ENCODE measurements around the gene TNFRSF4. TPM values are rescaled to one million over a fixed set of nuclear protein-coding genes. Genes with fewer than 3 reads are reported as not detected.

Gene TNFRSF4
- total RNA-seq, 1 donor from 2014 or later, result not detected

DNA sequence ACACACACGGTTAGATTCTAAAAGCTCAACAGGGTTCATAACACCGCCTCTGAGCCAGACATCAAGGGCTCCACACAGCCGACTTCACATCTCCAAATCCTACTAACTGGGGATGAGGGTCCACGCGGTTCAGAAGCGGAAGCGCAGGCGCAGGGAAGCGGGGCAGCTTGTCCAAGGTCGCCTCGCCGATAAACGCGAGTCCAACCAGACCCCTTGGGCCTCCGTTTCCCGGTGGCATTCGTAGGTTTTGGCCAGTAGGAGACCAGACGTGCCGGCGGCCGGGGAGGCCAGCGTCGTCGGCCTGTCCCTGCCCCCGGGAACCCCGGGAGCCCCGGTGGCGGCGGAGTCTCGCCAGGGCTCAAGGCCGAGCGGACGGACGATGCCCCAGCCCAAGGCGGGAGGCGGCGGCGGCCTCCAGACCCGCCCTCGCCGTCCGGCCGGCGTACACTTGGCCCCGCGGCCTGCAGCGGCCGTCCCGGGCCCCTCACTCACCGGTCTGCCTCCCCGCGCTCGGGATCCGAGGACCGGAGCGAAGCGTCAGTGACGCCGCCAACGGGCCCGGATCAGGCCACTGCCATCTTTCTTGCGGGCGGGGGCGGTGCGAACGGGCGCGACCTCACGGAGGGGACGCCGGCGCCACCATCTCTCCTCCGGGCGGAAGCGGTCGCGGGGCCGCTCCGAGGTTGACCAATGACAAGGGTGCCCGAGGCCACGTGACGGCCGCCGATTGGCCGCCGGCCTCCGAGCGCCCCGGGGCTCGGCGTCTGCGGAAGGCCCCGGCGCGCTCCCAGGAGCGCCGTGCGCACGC, 17.7 kb upstream of the TNFRSF4 start, which contains the start of gene SDF4:
SDF4 (minus strand) TSS at position 602 of the 808 bp plus-strand sequence. CDS start 3,229 bp downstream, outside the sequence.
- peaks cover 3% of the 10 kb centered on the region for H3K9me3 Mint-ChIP-seq
- peaks cover 49% of the 10 kb centered on the region for H3K79me2 ChIP-seq (ENCODE audit: low read depth)
- peaks cover 4% of the 10 kb centered on the region for H3K27me3 Mint-ChIP-seq (ENCODE audit: insufficient read depth, low read depth)
- H3F3A ChIP-seq (ENCODE audit: low read depth), result peaks cover 9% of the 10 kb centered on the region
- no peaks in the 10 kb centered on the region for H3K36me3 ChIP-seq
- no peak within 1 kb of the TSS for H3K27ac ChIP-seq
- peak within 1 kb of the TSS; percentile 86 for H3K4me3 ChIP-seq
- peaks cover 29% of the 10 kb centered on the region for H4K20me1 ChIP-seq (ENCODE audit: low read depth)
- H3K4me1 ChIP-seq, result peaks cover 6% of the 10 kb centered on the region
- peak within 1 kb of the TSS; percentile 83 for H2AFZ ChIP-seq (replicated peaks)
- DNase-seq (ENCODE audit: low spot score), result peak; percentile 99
- peak within 1 kb of the TSS; percentile 89 for H3K9ac ChIP-seq
- H3K36me3 Mint-ChIP-seq, result peaks cover 16% of the 10 kb centered on the region
- peaks cover 27% of the 10 kb centered on the region for H3K4me1 Mint-ChIP-seq
- peak within 1 kb of the TSS; percentile 94 for H3K4me3 Mint-ChIP-seq
- peak within 1 kb of the TSS; percentile 78 for H3K27ac Mint-ChIP-seq
- H3K27me3 ChIP-seq, result no peaks in the 10 kb centered on the region
- H3K9me3 ChIP-seq (ENCODE audit: low read depth), result no peaks in the 10 kb centered on the region
- peak within 1 kb of the TSS; percentile 96 for H3K4me2 ChIP-seq
- TF ChIP-seq EZH2 (IDR thresholded peaks at IDR 0.05), result no peak
- TF ChIP-seq EZH2phosphoT487 (IDR thresholded peaks at IDR 0.05), result no peak
- TF ChIP-seq, protein P1, sequence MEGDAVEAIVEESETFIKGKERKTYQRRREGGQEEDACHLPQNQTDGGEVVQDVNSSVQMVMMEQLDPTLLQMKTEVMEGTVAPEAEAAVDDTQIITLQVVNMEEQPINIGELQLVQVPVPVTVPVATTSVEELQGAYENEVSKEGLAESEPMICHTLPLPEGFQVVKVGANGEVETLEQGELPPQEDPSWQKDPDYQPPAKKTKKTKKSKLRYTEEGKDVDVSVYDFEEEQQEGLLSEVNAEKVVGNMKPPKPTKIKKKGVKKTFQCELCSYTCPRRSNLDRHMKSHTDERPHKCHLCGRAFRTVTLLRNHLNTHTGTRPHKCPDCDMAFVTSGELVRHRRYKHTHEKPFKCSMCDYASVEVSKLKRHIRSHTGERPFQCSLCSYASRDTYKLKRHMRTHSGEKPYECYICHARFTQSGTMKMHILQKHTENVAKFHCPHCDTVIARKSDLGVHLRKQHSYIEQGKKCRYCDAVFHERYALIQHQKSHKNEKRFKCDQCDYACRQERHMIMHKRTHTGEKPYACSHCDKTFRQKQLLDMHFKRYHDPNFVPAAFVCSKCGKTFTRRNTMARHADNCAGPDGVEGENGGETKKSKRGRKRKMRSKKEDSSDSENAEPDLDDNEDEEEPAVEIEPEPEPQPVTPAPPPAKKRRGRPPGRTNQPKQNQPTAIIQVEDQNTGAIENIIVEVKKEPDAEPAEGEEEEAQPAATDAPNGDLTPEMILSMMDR (IDR thresholded peaks at IDR 0.05), result no peak

DNA sequence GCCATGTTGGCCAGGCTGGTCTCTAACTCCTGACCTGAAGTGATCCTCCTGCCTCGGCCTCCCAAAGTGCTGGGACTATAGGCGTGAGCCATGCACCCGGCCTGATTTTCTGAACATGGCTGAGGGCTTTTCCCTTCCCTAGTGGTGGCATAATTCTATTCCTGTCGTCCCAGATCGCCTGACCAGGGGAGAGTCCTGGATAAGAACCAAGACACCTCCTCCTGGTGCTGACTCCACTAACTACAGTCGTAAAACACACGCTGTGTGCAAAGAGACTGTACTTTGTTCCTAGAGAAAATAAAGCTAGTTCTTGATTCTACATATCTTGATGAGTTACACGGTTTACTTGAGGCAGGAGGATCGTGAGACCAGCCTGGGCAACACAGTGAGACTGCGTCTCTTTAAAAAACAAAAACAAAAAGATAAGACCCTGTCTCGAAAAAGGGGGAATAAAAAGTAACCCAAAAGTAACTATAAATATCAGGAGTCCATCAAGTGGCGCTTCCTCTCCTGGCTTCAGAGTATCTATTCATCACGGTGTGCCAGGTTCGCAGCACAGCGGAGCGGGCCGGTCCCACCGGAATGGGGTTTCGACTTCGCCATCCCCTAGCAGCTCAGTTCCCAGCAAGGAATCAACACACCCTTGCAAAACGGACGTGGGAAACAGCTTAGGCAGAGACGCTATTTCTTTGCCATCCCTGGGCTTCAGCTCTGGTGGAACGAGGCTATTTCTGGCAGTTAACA, 16.9 kb upstream of the TNFRSF4 start:
- Histone ChIP-seq H3K27me3 (no peaks in the 10 kb centered on the region), H3F3A (ENCODE audit: low read depth) (peaks cover 9% of the 10 kb centered on the region), H3K9ac (peak overlapping the region; percentile 89), H3K79me2 (ENCODE audit: low read depth) (peaks cover 51% of the 10 kb centered on the region), H3K36me3 (no peaks in the 10 kb centered on the region), H2AFZ (replicated peaks) (peak overlapping the region; percentile 83), H3K4me1 (peaks cover 6% of the 10 kb centered on the region), H3K9me3 (ENCODE audit: low read depth) (no peaks in the 10 kb centered on the region), H3K4me2 (peak overlapping the region; percentile 96), H3K4me3 (peak overlapping the region; percentile 86), H4K20me1 (ENCODE audit: low read depth) (peaks cover 22% of the 10 kb centered on the region), H3K27ac (no peak overlapping the region)
- TF ChIP-seq EZH2phosphoT487 (IDR thresholded peaks at IDR 0.05), result no peak
- TF ChIP-seq, protein P1 (IDR thresholded peaks at IDR 0.05), result peak; percentile 20
- Mint-ChIP-seq H3K36me3 (peaks cover 17% of the 10 kb centered on the region), H3K4me3 (peak overlapping the region; percentile 94), H3K9me3 (peaks cover 3% of the 10 kb centered on the region), H3K4me1 (peaks cover 27% of the 10 kb centered on the region), H3K27me3 (ENCODE audit: insufficient read depth, low read depth) (peaks cover 5% of the 10 kb centered on the region), H3K27ac (peak overlapping the region; percentile 78)
- no peak for DNase-seq (ENCODE audit: low spot score)

DNA sequence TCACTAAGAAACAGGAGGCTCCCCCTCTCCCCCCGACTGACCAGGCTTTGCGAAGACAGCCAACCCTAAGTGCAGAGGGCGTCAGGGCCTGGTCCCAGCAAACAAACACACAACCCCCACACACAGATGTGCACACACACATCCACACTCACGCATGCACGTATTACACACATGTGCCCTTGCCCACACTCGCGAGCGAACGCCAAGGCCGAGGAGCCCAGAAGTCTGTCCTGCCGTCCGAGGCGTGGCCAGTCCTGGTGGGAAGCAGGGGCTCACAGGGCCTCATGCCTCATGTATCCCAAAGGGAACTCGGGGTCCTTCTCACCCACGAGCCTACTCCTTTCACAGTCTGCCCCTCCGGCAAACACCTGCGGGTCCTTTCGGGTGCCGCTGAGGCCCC, 15.8 kb upstream of the TNFRSF4 start:
- TF ChIP-seq EZH2 (IDR thresholded peaks at IDR 0.05), result no peak
- TF ChIP-seq, protein P1 (IDR thresholded peaks at IDR 0.05), result no peak
- no peak for TF ChIP-seq EZH2phosphoT487 (IDR thresholded peaks at IDR 0.05)
- Histone ChIP-seq H3K4me2 (no peak overlapping the region), H3K79me2 (ENCODE audit: low read depth) (peaks cover 51% of the 10 kb centered on the region), H2AFZ (replicated peaks) (no peak overlapping the region), H3K27ac (no peak overlapping the region), H3F3A (ENCODE audit: low read depth) (peaks cover 5% of the 10 kb centered on the region), H3K36me3 (no peaks in the 10 kb centered on the region), H4K20me1 (ENCODE audit: low read depth) (peaks cover 20% of the 10 kb centered on the region), H3K4me1 (peaks cover 6% of the 10 kb centered on the region), H3K9ac (no peak overlapping the region), H3K4me3 (no peak overlapping the region), H3K9me3 (ENCODE audit: low read depth) (no peaks in the 10 kb centered on the region), H3K27me3 (no peaks in the 10 kb centered on the region)
- peaks cover 3% of the 10 kb centered on the region for H3K9me3 Mint-ChIP-seq
- peaks cover 21% of the 10 kb centered on the region for H3K36me3 Mint-ChIP-seq
- peak overlapping the region; percentile 35 for H3K27ac Mint-ChIP-seq
- H3K4me1 Mint-ChIP-seq, result peaks cover 27% of the 10 kb centered on the region
- peak overlapping the region; percentile 62 for H3K4me3 Mint-ChIP-seq
- H3K27me3 Mint-ChIP-seq (ENCODE audit: insufficient read depth, low read depth), result peaks cover 6% of the 10 kb centered on the region
- no peak for DNase-seq (ENCODE audit: low spot score)
